ENCODE results near the gene GLYATL1B. TPM values are rescaled to one million over a fixed set of nuclear protein-coding genes. Genes with fewer than 3 reads are reported as not detected.

The GLYATL1B gene
- total and polyA plus RNA-seq, 2 donors (not counting 1 experiment from before 2014, with no cell fraction given) = not detected

DNA sequence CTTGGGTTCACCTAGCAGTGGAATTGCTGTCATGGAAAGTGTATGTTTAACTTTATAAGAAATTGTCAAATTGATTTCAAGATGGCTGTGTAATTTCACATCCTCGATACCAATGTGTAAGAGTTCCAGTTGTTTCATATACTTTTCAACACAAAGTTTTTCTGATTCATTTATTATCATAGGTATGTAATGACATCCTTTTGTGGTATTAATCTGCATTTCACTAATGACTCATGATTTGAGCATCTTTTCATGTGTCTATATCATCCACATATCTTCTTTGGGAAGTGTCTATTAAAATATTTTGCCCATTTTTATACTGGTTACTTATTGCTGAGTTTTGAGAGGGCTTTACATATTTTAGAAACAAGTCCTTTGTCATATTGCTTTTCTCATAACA is 17.0 kb upstream of the GLYATL1B start:
- H3K4me2 ChIP-seq (replicated peaks; ENCODE audit: low read depth, low read length, poor library complexity, severe bottlenecking) = no peak overlapping the region
- no peak overlapping the region for H3K4me3 Mint-ChIP-seq
- no peaks in the 10 kb centered on the region for H4K20me1 ChIP-seq (ENCODE audit: control insufficient read depth, insufficient read depth, low read length, poor library complexity, severe bottlenecking)
- no peak overlapping the region for H3K27ac Mint-ChIP-seq
- ChIA-PET CTCF (interaction anchor here (0.9 to 2.2 kb wide), 3 partner anchors 11 to 89 kb away, joined by 3 to 9 read pairs (median 6); no protein-coding TSS in a partner anchor), POLR2A (no interaction called here)
- intact Hi-C loops (cut with micrococcal nuclease) = no loop called here
- peaks cover 17% of the 10 kb centered on the region for H3K9me3 Mint-ChIP-seq (ENCODE audit: insufficient read depth)
- no peak overlapping the region for H2AFZ ChIP-seq (ENCODE audit: insufficient read depth, low read depth, low read length, poor library complexity, severe bottlenecking)
- H3K79me2 ChIP-seq (ENCODE audit: control insufficient read depth, insufficient read depth, low read length) = no peaks in the 10 kb centered on the region
- H3K36me3 ChIP-seq (replicated peaks in 1 of 2; ENCODE audit: control extremely low read depth in 1 of 2, control insufficient read depth in 1 of 2, extremely low read depth in 1 of 2, insufficient read depth in 2 of 2, low read length in 1 of 2) = no peaks in the 10 kb centered on the region
- peaks cover 3% of the 10 kb centered on the region for H3K4me1 Mint-ChIP-seq
- H3K9ac ChIP-seq (ENCODE audit: low read length) = no peak overlapping the region
- H3K27ac ChIP-seq (ENCODE audit: low read length in 2 of 2) = no peak overlapping the region
- no peaks in the 10 kb centered on the region for H3K27me3 Mint-ChIP-seq
- no peak for ATAC-seq (ENCODE audit: low read depth)
- H3K27me3 ChIP-seq (replicated peaks in 1 of 4; ENCODE audit: control extremely low read depth in 1 of 4, control insufficient read depth in 3 of 4, insufficient read depth in 4 of 4, low read length in 3 of 4) = no peaks in the 10 kb centered on the region
- H3K4me1 ChIP-seq (ENCODE audit: control insufficient read depth in 2 of 2, insufficient read depth in 2 of 2, low read length in 2 of 2) = no peaks in the 10 kb centered on the region
- H3K4me3 ChIP-seq (ENCODE audit: control extremely low read depth in 1 of 5, extremely low read depth in 1 of 5, insufficient read depth in 1 of 5, low read depth in 2 of 5, low read length in 4 of 5) = no peak overlapping the region
- H3K9me3 ChIP-seq (ENCODE audit: control extremely low read depth in 1 of 3, control insufficient read depth in 2 of 3, insufficient read depth in 1 of 3, low read length in 2 of 3) = peaks cover 0 to 15% (median 10%) of the 10 kb centered on the region in 3 donors
- TF ChIP-seq EZH2 (IDR thresholded peaks at IDR 0.05; ENCODE audit: borderline replicate concordance, insufficient read depth, low read depth, low read length, poor library complexity, severe bottlenecking) = no peak
- TF ChIP-seq, protein P1, sequence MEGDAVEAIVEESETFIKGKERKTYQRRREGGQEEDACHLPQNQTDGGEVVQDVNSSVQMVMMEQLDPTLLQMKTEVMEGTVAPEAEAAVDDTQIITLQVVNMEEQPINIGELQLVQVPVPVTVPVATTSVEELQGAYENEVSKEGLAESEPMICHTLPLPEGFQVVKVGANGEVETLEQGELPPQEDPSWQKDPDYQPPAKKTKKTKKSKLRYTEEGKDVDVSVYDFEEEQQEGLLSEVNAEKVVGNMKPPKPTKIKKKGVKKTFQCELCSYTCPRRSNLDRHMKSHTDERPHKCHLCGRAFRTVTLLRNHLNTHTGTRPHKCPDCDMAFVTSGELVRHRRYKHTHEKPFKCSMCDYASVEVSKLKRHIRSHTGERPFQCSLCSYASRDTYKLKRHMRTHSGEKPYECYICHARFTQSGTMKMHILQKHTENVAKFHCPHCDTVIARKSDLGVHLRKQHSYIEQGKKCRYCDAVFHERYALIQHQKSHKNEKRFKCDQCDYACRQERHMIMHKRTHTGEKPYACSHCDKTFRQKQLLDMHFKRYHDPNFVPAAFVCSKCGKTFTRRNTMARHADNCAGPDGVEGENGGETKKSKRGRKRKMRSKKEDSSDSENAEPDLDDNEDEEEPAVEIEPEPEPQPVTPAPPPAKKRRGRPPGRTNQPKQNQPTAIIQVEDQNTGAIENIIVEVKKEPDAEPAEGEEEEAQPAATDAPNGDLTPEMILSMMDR (IDR thresholded peaks at IDR 0.05) = no peak
- no CpG with 5 or more reads among the region's 1 CpG for WGBS (ENCODE audit: insufficient coverage)
- no peak for DNase-seq

DNA sequence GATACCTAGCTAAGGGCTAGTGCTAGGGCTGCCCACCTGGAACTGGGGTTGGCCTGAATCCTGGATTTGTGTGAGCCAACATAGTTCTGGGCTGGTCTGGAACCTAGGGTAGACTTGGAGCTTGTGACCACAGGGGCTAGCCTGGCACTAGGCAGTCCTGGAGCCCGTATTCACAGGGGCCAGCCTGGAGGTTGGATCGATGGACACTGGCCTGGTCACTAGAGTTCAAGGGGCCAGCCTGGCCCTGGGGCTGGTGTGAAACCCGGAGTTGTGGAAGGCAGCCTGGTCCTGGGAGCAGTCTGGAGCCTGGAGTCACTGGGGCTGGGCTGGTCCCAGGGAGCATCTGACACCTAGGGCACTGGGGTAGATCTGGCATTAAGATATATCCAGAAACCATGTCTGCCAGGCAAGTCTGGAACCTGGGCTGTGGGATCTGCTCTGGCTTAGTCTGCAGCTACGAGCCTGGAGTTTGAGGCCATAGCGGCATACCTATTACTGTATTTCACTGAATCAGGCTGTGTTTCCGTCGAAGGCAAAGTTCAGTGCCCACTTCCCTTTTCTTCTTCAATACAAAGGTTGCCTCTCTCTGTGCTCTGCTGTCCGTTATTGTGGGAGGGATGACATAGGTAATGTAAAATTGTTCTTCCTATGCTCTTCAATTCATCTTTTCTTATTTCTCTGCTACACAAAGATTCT is 9.1 kb upstream of the GLYATL1B start:
- no peaks in the 10 kb centered on the region for H3K27me3 Mint-ChIP-seq
- H3K4me3 Mint-ChIP-seq = peak overlapping the region; percentile 60
- H2AFZ ChIP-seq (ENCODE audit: insufficient read depth, low read depth, low read length, poor library complexity, severe bottlenecking) = peak overlapping the region; percentile 38
- H3K9me3 ChIP-seq (ENCODE audit: control extremely low read depth in 1 of 3, control insufficient read depth in 2 of 3, insufficient read depth in 1 of 3, low read length in 2 of 3) = peaks cover 0 to 16% (median 9%) of the 10 kb centered on the region in 3 donors
- H3K27ac ChIP-seq (ENCODE audit: low read length in 2 of 2) = peak overlapping the region; percentile 70 to 80
- H3K9ac ChIP-seq (ENCODE audit: low read length) = peak overlapping the region; percentile 25
- ChIA-PET POLR2A (interaction anchor here (0.7 to 1.4 kb wide), 4 partner anchors 11 to 21 kb away, joined by 3 to 4 read pairs (median 4); no protein-coding TSS in a partner anchor), CTCF (interaction anchor here (1.0 to 3.5 kb wide), 9 partner anchors 10 to 59 kb away, joined by 3 to 21 read pairs (median 6); partner anchors contain the start of gene FAM111B)
- DNase-seq (peak; percentile 76), ATAC-seq (ENCODE audit: low read depth) (peak; percentile 86)
- intact Hi-C loops (cut with micrococcal nuclease) = loop anchor here (1.0 kb wide), 2 partner anchors 11 to 19 kb away; no protein-coding TSS in a partner anchor
- H3K4me1 Mint-ChIP-seq = peaks cover 55% of the 10 kb centered on the region
- peaks cover 12% of the 10 kb centered on the region for H3K9me3 Mint-ChIP-seq (ENCODE audit: insufficient read depth)
- H3K79me2 ChIP-seq (ENCODE audit: control insufficient read depth, insufficient read depth, low read length) = peaks cover 14% of the 10 kb centered on the region
- TF ChIP-seq, protein P1 (IDR thresholded peaks at IDR 0.05) = no peak
- TF ChIP-seq EZH2 (IDR thresholded peaks at IDR 0.05; ENCODE audit: borderline replicate concordance, insufficient read depth, low read depth, low read length, poor library complexity, severe bottlenecking) = no peak
- peak overlapping the region; percentile 79 for H3K27ac Mint-ChIP-seq
- peak overlapping the region; percentile 68 for H3K4me2 ChIP-seq (replicated peaks; ENCODE audit: low read depth, low read length, poor library complexity, severe bottlenecking)
- H3K36me3 ChIP-seq (replicated peaks in 1 of 2; ENCODE audit: control extremely low read depth in 1 of 2, control insufficient read depth in 1 of 2, extremely low read depth in 1 of 2, insufficient read depth in 2 of 2, low read length in 1 of 2) = no peaks in the 10 kb centered on the region
- peak overlapping the region in 1 of 5 experiments; percentile 15 for H3K4me3 ChIP-seq (ENCODE audit: control extremely low read depth in 1 of 5, extremely low read depth in 1 of 5, insufficient read depth in 1 of 5, low read depth in 2 of 5, low read length in 4 of 5)
- WGBS (ENCODE audit: insufficient coverage) = 49% methylated on average over 6 of the region's 8 CpGs
- no peaks in the 10 kb centered on the region for H4K20me1 ChIP-seq (ENCODE audit: control insufficient read depth, insufficient read depth, low read length, poor library complexity, severe bottlenecking)
- no peaks in the 10 kb centered on the region for H3K27me3 ChIP-seq (replicated peaks in 1 of 4; ENCODE audit: control extremely low read depth in 1 of 4, control insufficient read depth in 3 of 4, insufficient read depth in 4 of 4, low read length in 3 of 4)
- H3K4me1 ChIP-seq (ENCODE audit: control insufficient read depth in 2 of 2, insufficient read depth in 2 of 2, low read length in 2 of 2) = peaks cover 54 to 58% of the 10 kb centered on the region in 2 donors

Measured in B cell (primary cell).